ENCODE data around the gene IGF2BP3.

DNA sequence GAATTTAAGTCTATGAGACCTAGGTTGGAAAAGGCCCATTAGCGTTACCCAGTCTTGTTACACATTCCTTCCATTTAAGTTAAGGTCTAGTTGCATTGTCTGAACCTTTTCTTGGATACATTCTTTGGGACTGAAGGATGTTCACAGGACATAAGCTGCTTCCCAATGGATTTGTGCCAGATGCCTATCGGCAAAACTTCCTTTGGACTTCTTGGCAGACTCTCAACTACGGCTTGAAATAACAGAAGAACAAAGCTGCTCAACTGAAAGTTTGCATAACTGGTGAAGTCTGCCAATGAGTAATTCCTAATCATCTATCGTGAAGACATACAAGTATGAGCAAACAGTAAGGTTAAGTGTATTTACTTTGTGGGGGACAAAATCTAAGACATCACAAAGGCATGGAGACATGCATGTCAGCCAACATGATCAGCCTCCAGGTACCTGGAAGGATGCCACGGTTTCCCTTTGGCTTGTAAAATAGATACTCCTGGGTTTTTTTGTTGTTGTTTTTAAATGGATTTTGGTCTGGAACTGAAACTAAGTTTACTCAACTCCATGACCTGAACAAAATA, 135.7 kb downstream of the IGF2BP3 start:
- TF ChIP-seq CTCF (IDR thresholded peaks at IDR 0.05) (no peak), EZH2phosphoT487 (IDR thresholded peaks at IDR 0.05) (no peak), EZH2 (IDR thresholded peaks at IDR 0.05) (no peak)

All from neural progenitor cell (in vitro differentiated cells).